ENCODE data around the gene NUB1. TPM values are rescaled to one million over a fixed set of nuclear protein-coding genes. Genes with fewer than 3 reads are reported as not detected.

NUB1 gene
- total RNA-seq, 1 donor from 2014 or later, result 53.5 TPM

DNA sequence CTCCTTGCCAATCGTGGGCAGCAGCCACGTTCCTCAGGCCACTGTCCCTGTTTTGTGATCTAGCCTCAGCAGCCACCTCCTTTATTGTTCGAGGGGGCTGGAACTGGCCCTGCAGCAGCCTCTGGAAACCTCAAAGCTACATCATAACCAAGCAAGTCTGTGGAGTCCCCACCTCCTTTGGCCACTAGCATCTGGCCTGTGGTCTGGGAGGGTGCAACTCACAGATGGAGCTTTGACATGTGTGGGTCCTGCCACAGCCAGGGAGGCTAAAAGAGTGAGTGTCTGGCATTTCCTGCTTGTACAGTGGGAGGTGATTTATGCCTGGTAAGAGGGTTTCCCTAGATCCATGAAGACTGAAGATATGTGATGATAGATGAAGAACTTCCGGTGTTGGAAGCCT is 32.3 kb upstream of the NUB1 start:
- DNase-seq (ENCODE audit: low spot score, unreplicated experiment), result no peak
- H3K4me1 Mint-ChIP-seq (ENCODE audit: low read depth), result peaks cover 16% of the 10 kb centered on the region
- peaks cover 13% of the 10 kb centered on the region for H3K27me3 Mint-ChIP-seq
- no peaks in the 10 kb centered on the region for H3K36me3 Mint-ChIP-seq (ENCODE audit: insufficient read depth)
- no peak overlapping the region for H3K4me3 Mint-ChIP-seq (ENCODE audit: low read depth)
- H3K27ac Mint-ChIP-seq, result no peak overlapping the region
- no peak for TF ChIP-seq CTCF (IDR thresholded peaks at IDR 0.05; ENCODE audit: unreplicated experiment)
- H3K9me3 Mint-ChIP-seq (ENCODE audit: low read depth), result peaks cover 2% of the 10 kb centered on the region

DNA sequence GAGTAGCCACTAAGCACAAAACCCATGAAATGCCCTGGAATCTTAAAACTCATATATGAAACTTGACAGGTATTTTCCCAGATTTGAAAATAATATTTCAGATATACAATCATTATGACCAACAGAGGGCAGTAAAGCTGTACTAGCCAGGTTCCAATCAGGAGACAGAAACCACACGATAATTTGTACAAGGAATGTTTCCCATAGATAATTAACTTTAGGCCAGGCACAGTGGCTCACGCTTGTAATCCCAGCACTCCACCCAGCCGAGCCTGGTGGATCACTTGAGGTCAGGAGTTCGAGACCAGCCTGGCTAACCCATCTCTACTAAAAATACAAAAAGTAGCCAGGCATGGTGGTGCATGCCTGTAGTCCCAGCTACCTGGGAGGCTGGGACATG is 31.0 kb upstream of the NUB1 start:
- no peak for DNase-seq (ENCODE audit: low spot score, unreplicated experiment)
- H3K27ac Mint-ChIP-seq, result no peak overlapping the region
- H3K4me3 Mint-ChIP-seq (ENCODE audit: low read depth), result no peak overlapping the region
- TF ChIP-seq CTCF (IDR thresholded peaks at IDR 0.05; ENCODE audit: unreplicated experiment), result peak; percentile 43
- H3K36me3 Mint-ChIP-seq (ENCODE audit: insufficient read depth), result no peaks in the 10 kb centered on the region
- peaks cover 2% of the 10 kb centered on the region for H3K9me3 Mint-ChIP-seq (ENCODE audit: low read depth)
- peaks cover 4% of the 10 kb centered on the region for H3K27me3 Mint-ChIP-seq
- H3K4me1 Mint-ChIP-seq (ENCODE audit: low read depth), result peaks cover 11% of the 10 kb centered on the region

DNA sequence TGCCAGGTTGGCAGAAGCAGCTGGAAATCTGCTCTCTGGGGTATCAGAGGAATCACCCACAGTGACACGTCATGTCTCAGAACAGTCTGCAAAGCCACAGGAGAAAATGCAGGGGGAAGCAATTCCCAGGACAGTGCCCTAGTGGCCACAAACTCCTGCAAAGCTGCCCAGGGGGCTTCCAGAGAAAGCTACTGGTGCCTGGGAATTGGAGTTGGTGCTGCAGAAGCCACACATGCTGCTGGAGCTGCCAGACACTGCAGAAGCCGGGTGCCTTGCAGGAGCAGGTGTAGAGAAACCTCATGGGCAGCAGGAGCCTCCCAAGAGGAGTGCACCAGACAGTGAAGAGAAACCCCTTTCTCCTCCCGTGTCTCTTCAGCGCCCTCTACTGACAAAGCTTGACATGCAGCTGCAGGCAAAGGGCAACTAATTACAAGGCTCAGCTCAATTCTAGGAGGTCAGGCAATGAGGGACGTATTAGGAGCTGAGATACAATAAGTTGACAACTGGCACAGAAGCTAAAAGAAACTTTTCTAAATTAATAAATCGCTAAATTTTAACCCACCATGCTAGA is 30.2 kb upstream of the NUB1 start:
- peaks cover 2% of the 10 kb centered on the region for H3K9me3 Mint-ChIP-seq (ENCODE audit: low read depth)
- H3K27ac Mint-ChIP-seq, result no peak overlapping the region

DNA sequence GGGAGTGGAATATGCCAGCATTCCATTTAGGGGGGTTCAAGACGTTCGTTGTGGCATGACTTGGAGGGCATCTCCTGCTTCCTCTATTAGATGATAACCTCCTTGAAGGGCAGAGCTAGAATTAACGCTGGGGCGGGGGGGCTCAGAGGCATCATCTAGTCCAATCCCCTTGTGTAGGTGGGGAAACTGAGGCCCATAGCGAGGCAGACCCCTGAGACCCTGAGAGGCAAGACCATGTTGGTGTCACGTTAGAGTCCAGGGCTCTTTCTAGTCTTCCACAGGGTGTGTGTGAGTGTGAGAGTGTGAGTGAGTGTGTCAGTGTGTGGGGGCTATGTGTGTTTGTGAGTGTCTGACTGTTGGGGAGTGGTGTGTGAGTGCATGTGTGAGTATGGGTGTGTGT is 29.3 kb upstream of the NUB1 start:
- Mint-ChIP-seq H3K27ac (no peak overlapping the region), H3K36me3 (ENCODE audit: insufficient read depth) (no peaks in the 10 kb centered on the region), H3K4me1 (ENCODE audit: low read depth) (no peaks in the 10 kb centered on the region), H3K9me3 (ENCODE audit: low read depth) (peaks cover 2% of the 10 kb centered on the region), H3K27me3 (no peaks in the 10 kb centered on the region), H3K4me3 (ENCODE audit: low read depth) (no peak overlapping the region)
- TF ChIP-seq CTCF (IDR thresholded peaks at IDR 0.05; ENCODE audit: unreplicated experiment), result no peak
- DNase-seq (ENCODE audit: low spot score, unreplicated experiment), result no peak

More for the DNA sequence above, 30.2 kb upstream of the NUB1 start:
- Mint-ChIP-seq H3K4me3 (ENCODE audit: low read depth) (no peak overlapping the region), H3K4me1 (ENCODE audit: low read depth) (peaks cover 10% of the 10 kb centered on the region), H3K36me3 (ENCODE audit: insufficient read depth) (no peaks in the 10 kb centered on the region), H3K27me3 (no peaks in the 10 kb centered on the region)
- peak; percentile 20 for TF ChIP-seq CTCF (IDR thresholded peaks at IDR 0.05; ENCODE audit: unreplicated experiment)
- DNase-seq (ENCODE audit: low spot score, unreplicated experiment), result no peak

DNA sequence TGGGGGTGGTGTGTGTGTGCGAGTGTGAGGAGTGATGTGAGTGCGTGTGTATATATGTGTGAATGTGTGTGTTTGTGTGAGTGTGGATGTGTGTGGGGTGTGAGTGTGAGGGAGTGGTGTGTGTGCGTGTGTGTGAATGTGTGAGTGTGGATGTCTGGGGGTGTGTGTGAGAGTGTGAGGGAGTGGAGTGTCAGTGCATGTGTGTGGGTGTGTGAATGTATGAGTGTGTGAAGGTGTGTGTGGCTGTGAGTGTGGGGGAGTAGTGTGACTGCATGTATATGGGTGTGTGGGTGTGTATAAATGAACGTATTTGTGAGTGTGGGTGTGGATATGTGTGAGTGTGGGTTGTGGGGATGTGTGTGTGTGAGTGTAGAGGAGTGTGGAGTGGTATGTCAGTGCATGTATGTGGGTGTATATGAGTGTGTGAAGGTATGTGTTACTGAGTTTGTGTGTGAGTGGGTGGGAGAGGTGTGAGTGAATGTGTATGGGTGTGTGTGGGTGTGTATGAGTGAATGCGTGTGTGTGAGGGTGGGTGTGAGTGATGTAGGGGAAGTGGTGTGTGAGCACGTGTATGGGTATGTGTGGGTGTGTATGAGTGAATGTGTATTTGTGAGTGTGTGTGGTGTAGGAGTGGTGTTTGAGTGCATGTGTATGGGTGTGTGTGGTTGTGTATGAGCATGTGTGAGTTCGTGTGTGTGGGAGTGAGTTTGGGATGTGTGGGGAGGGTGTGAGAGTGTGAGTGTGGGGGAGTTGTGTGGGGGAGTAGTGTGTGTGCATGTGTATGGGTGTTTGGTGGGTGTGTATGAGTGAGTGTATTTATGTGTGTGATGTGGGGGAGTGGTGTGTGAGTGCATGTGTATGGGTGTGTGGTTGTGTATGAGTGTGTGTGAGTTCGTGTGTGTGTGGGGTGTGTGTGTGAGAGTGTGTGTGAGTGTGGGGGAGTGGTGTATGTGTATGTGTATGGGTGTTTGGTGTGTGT is 28.5 kb upstream of the NUB1 start:
- no peak for DNase-seq (ENCODE audit: low spot score, unreplicated experiment)
- Mint-ChIP-seq H3K4me1 (ENCODE audit: low read depth) (no peaks in the 10 kb centered on the region), H3K9me3 (ENCODE audit: low read depth) (peaks cover 2% of the 10 kb centered on the region), H3K4me3 (ENCODE audit: low read depth) (no peak overlapping the region), H3K27me3 (no peaks in the 10 kb centered on the region), H3K27ac (no peak overlapping the region), H3K36me3 (ENCODE audit: insufficient read depth) (no peaks in the 10 kb centered on the region)
- TF ChIP-seq CTCF (IDR thresholded peaks at IDR 0.05; ENCODE audit: unreplicated experiment), result no peak

Data from progenitor cell of endocrine pancreas (in vitro differentiated cells).